ENCODE measurements around the gene CLIP2.

- TF ChIP-seq POLR2A (IDR thresholded peaks at IDR 0.05; ENCODE audit: low read depth, low read length), result no peak
- TF ChIP-seq POLR2AphosphoS5 (IDR thresholded peaks at IDR 0.05; ENCODE audit: low read depth, low read length), result no peak
- no peak for TF ChIP-seq TAF1 (IDR thresholded peaks at IDR 0.05; ENCODE audit: borderline replicate concordance, low read depth, low read length)
Measured at GRCh38 chr7:74387606-74388005, 98.4 kb downstream of the CLIP2 start.

Measured in GM12892 (cell line).